Erythroblast (primary cell): Measurements from ENCODE around the gene PCBP3.
"Not testable (repeated sequence)": the region's sequence is repeated elsewhere in the genome, so short reads cannot be mapped to it uniquely, and the experiment has no call there.

Source experiments
- DNase-seq, 2 experiments: peaks; one replicate each; lab custom pipeline; 2025; lab: John Stamatoyannopoulos, UW
- GATA1 ChIP-seq: IDR thresholded peaks from 2 replicates; pipeline ENCODE4 v1.6.1; 2011; ENCODE audit warnings: low read depth, mild to moderate bottlenecking, control low read depth, low read length, moderate library complexity
- POLR2A ChIP-seq: IDR thresholded peaks from 2 replicates; pipeline ENCODE4 v1.6.1; 2011; ENCODE audit warnings: mild to moderate bottlenecking, low read length

Gene PCBP3

DNA sequence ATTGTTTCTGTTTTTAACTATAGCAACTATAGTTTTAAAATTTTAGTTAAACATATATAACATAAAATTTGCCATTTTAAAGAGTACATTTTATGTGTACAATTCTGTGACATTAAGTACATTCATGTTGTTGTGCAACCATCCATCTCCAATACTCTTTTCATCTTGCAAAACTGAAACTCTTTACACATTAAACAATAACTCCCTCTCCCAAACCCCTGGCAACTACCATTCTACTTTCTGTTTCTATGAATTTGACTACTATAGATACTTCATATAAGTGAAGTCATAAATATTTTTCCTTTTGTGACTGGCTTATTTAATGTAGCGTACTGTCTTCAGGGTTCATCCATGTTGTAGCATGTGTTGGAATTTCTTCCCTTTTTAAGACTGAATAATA, 25.9 kb downstream of the PCBP3 start:
- TF ChIP-seq POLR2A = no peak
- no peak for TF ChIP-seq GATA1
- DNase-seq = no peak

DNA sequence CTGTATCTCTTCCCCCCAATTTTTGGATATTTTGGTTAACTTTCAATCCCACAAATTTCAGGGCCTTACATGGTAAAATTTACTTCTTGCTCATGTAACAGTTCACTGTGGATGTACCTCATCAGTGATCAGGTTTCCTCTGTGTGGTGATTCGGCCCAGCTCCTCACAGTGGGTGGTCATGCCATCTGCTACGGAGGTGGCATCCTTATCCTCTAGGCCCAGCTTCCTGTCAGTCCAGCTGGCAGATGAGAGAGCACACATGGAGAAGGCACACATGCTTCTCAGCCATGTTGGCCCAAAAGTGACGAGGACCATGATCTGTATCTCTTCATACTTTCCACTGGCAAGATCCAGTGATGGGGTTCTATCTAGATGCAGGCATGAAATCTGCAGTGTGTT, 27.2 kb downstream of the PCBP3 start:
- DNase-seq = no peak
- no peak for TF ChIP-seq GATA1
- no peak for TF ChIP-seq POLR2A

DNA sequence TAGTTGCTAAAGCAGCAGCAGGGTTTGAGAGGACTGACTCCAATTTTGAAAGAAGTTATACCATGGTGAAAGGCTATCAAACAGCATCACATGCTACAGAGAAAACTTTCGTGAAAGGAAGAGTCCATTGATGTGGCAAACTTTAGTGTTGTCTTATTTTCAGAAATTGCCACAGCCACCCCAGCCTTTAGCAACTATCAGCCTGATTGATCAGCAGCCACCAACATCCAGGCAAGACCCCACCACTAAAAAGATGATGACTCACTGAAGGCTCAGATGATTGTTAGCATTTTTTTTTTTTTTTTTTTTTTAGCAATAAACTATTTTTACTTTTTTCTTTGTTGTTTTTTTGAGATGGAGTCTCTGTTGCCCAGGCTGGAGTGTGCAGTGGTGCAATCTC, 35.3 kb downstream of the PCBP3 start:
- not testable (repeated sequence) for DNase-seq

DNA sequence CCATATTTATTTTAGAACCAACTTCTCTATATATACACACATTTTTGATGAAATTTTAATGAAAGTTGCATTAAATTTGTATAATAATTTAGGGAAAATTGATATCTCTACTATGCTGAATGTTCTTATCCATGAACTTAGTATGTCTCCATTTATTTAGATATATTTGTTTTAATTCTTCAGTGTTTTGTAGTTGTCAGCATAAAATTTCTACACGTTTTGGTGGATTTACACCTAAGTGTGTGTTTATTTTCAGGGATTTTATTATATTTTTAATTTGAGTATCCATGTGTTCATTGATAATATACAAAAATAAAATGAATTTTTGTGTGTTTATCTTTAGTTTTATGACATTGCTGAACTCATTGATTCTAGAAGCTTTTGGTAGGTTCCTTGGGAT, 36.7 kb downstream of the PCBP3 start:
- DNase-seq = no peak
- TF ChIP-seq POLR2A = no peak
- TF ChIP-seq GATA1 = no peak

DNA sequence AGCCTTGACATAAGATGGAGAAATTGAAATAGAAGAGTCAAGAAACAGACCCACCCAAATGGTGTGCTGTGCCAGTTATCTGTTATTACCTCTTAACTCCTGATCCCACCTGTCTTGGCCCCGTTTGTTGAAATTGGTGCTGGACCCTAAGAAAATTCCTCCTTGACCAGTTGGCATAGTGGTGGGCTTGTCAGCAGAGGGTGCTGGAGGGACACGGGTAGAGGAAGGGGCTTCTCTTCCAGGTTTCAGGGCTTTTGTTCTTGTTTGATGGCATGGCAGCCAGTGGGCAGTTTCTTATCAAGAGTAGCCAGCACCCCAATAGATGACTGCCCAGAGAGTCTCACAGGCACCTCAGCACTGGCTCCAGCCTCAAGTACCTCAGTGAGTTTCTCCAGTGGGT, 51.6 kb downstream of the PCBP3 start:
- DNase-seq = no peak
- TF ChIP-seq GATA1 = no peak
- TF ChIP-seq POLR2A = no peak

DNA sequence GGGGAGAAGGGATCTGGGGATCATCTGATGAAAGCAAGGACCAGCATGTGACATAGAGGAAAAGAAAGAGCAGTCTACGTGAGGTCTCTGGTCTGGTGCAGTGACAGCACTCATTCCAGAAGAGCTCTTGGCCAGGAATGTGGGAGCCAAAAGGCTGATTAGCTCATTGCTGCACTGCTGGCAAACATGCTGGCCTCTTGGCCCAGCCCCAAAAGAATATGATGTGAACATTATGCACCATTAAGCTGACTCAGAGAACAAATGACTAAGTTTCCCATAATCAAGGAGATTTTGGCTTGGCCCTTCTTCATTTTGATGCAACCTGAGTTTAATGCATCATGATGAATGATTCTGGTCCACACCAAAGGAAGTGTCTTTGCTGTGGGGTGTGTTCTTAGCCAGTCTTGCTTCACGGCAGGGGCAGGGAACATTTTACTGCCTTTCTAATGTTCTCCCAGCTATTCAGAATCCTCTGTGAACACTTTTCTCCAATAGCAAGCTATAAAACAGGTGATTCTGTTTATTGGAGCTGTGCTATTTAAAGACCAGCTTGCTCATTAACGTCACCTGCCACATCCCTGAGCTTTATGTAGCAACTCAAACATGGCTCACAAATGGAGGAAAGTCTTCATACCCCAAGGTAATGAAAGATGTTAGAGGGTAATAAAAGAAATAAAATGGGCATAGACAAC, 55.1 kb downstream of the PCBP3 start:
- DNase-seq = no peak
- TF ChIP-seq GATA1 (no peak), POLR2A (no peak)

DNA sequence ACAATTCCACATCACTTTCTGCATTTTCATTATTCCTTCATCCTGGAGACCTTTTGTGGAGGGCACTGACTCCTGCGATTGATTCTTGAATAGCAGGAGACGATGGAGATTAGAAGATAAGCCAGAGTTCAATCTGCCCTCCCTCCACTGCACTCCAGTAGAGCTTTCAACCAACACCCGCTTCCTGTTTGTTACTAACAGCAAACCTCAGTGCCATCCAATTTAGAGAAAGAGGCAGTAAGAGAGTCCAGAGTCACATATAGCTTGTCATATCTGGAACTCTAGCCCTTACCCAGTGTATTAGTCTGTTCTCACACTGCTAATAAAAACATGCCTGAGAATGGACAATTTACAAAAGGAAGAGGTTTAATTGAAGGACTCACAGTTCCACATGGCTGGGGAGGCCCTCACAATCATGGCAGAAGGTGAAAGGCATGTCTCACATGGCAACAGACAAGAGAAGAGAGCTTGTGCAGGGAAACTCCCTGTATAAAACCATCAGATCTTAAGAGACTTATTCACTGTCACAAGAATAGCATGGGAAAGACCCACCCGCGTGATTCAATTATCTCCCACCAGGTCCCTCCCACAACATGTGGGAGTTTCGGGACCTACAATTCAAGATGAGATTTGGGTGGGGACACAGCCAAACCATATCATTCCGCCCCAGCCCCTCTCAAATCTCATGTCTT, 55.9 kb downstream of the PCBP3 start:
- TF ChIP-seq GATA1 = no peak
- no peak for TF ChIP-seq POLR2A
- DNase-seq = no peak

DNA sequence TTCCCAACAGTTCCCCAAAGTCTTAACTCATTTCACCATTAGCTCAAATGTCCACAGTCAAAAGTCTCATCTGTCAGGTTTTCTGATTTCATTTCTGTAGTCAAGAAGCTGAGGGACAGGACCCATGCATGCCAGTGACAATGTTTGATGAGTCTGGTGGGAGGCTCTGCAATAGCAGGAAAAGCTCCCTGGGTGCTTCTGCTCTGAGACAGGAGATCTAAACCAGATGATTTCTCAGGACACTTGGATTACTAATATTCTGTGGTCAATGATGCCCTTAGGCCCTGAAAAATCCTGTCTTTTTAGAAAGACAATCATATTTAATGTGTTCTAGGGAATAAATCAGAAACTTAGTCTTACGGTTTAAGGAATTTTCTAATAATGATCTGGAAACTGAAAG, 56.4 kb downstream of the PCBP3 start:
- no peak for DNase-seq
- no peak for TF ChIP-seq GATA1
- no peak for TF ChIP-seq POLR2A

DNA sequence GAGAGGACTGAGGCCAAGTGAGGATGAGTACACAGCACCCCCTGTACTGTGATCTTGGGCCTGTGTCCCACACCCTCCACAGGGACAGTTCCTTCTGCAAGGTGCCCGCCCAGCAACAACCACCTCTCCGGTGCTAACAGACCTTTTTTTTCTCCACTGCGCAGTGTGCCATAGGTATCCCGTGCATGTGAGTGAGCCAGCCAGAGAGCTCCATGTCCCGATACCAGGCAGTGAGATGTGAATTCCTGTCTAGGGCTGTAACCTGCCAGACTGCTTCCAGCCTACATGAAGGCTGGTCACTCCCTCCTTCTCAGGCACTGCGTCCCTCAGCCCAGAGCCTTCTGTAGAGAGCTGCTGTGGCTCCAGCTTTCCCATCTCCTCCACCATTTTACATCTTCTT, 56.9 kb downstream of the PCBP3 start:
- DNase-seq = no peak
- TF ChIP-seq GATA1 = no peak
- no peak for TF ChIP-seq POLR2A

DNA sequence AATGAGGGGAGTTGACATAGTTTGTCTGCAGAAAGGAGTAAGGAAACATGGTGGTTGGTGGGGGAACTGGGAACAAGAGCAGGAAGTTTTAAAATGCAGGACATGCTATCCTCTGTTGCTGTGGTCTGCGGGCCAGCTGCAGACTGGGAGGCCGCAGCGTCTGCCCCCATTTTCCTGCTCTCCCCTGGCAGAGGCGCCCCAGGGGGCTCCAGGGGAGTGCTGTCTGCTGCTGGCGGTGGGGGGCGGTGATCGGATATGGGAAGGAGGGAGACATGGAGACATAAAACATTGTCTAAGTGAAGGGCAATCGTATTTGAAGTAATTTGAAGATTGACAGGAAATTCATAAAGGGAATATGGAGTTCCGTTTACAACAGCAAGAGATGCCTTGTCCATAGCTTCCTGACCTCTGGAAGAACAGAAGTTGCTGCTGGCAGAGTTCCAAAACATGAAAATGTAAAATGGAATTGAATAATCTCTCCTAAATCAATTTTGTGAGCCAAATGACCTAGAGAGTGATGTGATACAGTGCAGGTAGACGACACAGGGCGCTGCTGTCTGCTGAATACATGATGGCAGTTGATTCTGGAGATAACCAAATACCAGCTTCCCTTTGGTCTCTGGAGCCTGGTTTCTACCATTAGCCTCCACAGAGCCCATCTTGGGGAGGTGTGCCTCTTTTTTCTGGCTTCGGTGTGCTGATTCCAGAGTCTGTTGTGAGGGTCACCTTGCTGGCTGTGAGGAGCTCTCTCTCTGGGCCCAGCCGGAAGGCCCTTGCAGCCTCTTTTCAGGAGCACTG, 61.0 kb downstream of the PCBP3 start:
- TF ChIP-seq POLR2A = no peak
- no peak for TF ChIP-seq GATA1
- DNase-seq = no peak

DNA sequence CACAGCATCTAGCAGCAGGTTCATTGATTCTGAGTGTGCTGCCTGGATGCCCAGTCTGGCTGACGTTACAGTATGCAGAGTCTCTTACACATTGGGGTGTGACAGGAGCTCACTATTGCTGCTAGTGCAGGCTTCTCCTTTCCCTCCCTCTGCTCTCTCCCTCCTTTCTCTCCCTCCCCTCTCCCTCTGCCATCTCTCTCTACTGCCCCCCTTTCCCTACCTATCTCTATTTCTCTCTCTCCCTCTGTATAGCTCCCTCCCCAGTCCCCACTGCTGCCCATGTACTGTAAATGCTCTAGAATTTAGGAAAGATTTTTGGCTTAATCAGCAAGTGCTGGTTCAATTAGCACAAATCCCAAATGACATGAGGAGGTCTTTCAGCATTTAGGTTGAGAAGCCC, 62.8 kb downstream of the PCBP3 start:
- no peak for DNase-seq
- TF ChIP-seq GATA1 (no peak), POLR2A (no peak)

DNA sequence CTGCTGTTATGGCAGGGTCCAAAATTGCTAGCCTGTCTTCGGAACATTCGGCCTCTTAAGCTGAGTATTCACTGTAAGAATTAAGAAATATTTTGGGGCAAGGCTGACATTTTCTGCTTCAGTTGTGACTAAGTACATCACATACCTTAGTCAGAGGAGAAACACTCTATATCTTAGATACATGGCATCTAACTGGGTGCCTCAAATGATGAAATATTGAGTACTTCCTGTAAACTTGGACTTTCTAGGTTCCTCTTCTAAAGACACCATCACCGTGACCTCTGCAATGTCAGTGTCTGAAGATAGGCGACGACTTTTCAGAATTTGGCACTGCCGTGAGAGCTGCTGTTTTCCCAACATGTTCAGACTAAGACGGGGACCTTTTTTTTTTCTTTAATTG, 65.6 kb downstream of the PCBP3 start:
- no peak for DNase-seq

DNA sequence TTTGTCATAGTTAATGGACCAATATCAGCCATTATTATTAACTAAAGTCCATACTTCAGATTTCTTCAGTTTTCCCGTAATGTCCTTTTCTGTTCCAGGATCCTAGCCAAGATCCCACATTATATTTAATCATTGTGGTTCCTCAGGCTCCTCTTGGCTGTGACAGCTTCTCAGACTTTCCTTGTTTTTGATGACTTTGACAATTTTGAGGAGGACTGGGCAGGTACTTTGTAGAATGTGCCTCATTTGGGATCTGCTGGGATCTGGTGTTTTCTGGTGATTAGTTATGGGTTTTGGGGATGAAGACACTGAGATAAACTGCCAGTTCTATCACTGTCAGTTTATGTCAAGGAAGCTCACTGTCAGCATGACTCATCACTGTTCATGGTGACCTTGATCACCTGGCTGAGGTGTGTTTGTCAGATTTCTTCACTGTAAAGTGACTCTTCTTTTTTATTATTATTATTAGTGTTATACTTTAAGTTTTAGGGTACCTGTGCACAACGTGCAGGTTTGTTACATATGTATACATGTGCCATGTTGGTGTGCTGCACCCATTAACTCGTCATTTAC, 66.3 kb downstream of the PCBP3 start:
- no peak for DNase-seq
- TF ChIP-seq POLR2A (no peak), GATA1 (no peak)

More for the DNA sequence above, 65.6 kb downstream of the PCBP3 start:
- TF ChIP-seq GATA1 (no peak), POLR2A (no peak)

DNA sequence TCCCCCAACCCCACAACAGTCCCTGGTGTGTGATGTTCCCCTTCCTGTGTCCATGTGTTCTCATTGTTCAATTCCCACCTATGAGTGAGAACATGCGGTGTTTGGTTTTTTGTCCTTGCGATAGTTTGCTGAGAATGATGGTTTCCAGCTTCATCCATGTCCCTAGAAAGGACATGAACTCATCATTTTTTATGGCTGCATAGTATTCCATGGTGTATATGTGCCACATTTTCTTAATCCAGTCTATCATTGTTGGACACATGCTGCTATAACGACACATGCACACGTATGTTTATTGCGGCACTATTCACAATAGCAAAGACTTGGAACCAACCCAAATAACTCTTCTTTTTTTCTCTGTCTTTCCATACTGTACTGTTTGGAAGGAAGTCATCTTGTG, 66.8 kb downstream of the PCBP3 start:
- not testable (repeated sequence) for DNase-seq
